ENCODE measurements around the gene ATP1B1.

DNA sequence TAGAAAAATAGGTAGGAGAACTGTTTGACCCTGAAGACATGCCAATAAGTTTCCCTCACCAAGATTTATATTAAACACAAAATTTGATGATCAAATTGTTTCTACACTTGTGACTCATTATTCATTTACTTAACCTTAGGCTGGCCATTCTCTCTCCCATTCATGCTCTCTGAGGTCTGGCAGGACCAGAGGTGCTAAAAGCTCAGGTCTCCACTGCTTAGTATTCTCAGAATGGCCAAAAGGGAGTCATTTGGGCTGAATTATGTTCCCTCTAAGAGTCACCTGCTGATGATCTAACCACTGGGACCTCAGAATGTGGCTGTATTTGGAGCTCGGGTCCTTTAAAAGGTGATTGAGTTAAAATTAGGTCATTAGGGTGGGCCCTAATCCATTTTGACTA lies 47.1 kb upstream of the ATP1B1 start:
- TF ChIP-seq, protein P1, sequence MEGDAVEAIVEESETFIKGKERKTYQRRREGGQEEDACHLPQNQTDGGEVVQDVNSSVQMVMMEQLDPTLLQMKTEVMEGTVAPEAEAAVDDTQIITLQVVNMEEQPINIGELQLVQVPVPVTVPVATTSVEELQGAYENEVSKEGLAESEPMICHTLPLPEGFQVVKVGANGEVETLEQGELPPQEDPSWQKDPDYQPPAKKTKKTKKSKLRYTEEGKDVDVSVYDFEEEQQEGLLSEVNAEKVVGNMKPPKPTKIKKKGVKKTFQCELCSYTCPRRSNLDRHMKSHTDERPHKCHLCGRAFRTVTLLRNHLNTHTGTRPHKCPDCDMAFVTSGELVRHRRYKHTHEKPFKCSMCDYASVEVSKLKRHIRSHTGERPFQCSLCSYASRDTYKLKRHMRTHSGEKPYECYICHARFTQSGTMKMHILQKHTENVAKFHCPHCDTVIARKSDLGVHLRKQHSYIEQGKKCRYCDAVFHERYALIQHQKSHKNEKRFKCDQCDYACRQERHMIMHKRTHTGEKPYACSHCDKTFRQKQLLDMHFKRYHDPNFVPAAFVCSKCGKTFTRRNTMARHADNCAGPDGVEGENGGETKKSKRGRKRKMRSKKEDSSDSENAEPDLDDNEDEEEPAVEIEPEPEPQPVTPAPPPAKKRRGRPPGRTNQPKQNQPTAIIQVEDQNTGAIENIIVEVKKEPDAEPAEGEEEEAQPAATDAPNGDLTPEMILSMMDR (optimal IDR thresholded peaks at IDR 0.05 in 1 of 3, IDR thresholded peaks at IDR 0.05 in 1 of 3, conservative IDR thresholded peaks at IDR 0.05 in 1 of 3; ENCODE audit: extremely low read depth in 1 of 3, insufficient read depth in 2 of 3, low read length in 3 of 3), result no peak
- no peak for TF ChIP-seq EZH2 (IDR thresholded peaks at IDR 0.05; ENCODE audit: low read length)
